Ovary (tissue), 9 donors: ENCODE results near the gene MRPS5. TPM values are rescaled to one million over a fixed set of nuclear protein-coding genes. Genes with fewer than 3 reads are reported as not detected.

ENCODE experiments used
- DNase-seq, 5 donors: peaks; one replicate each; pipeline ENCODE4 v3.0.0-alpha.2; 2019 to 2020
- H3K27ac ChIP-seq, 2 donors: fragments of 200-600 bp; one replicate each; pipeline versions ENCODE4 v1.5.1 to v1.8.0; 2019 to 2022
- H3K27me3 ChIP-seq: fragments of 200-600 bp; one replicate; pipeline ENCODE4 v1.8.0; 2022
- H3K36me3 ChIP-seq: fragments of 200-600 bp; sonication (generic); one replicate; pipeline ENCODE4 v1.5.1; 2019
- H3K4me1 ChIP-seq: one replicate; pipeline ENCODE4 v1.8.1; 2013; ENCODE audit warnings: mild to moderate bottlenecking, moderate library complexity; ENCODE audit not compliant: insufficient read depth
- H3K4me3 ChIP-seq: fragments of 200-600 bp; sonication (generic); one replicate; pipeline ENCODE4 v1.5.1; 2017
- H3K9me3 ChIP-seq, 2 donors: fragments of 200-600 bp in 1 of 2; sonication (generic) in 1 of 2; one replicate each; pipeline versions ENCODE4 v1.5.1 to v1.8.1; 2013 to 2019; ENCODE audit warnings: mild to moderate bottlenecking in 1 of 2, moderate library complexity in 1 of 2
- CTCF ChIP-seq, 3 donors: fragments of 450-650 bp in 2 of 3; fragments of 200-600 bp in 1 of 3; IDR thresholded peaks; one replicate each; pipeline versions ENCODE4 v1.5.1 to v1.8.0; 2016 to 2022; ENCODE audit warnings: antibody characterized with exemption in 3 of 3, mild to moderate bottlenecking in 1 of 3
- EP300 ChIP-seq: sonication (generic); formaldehyde crosslinking; IDR thresholded peaks from one replicate; pipeline ENCODE4 v1.6.1; 2017; ENCODE audit warnings: antibody characterized with exemption
- POLR2A ChIP-seq: fragments of 450-650 bp; IDR thresholded peaks from one replicate; pipeline ENCODE4 v1.6.1; 2017; ENCODE audit warnings: antibody characterized with exemption, mild to moderate bottlenecking, moderate library complexity
- WGBS, 3 donors: extraction: QIAGEN DNeasy Blood & Tissue Kit in 1 of 3; methylation state at CpG; one replicate each; pipeline versions ENCODE4 v1.1.5 to v1.1.7; 2013 to 2017; 5-methylcytosine and 5-hydroxymethylcytosine counted together
- intact Hi-C, 4 donors: fragments of 100-400 bp; cut with DNase I; formaldehyde crosslinking; loops; one replicate each; pipeline versions ENCODE4 v1.11.0 to v1.15.1; 2022 to 2023
- polyA plus RNA-seq, 2 donors: library from polyadenylated mRNA; stranded (reverse); fragments of 200-250 nt in 1 of 2; fragments of 350-450 nt in 1 of 2; fragmentation: Illumina TruSeq in 1 of 2; extraction: RNeasy Lipid Tissue Mini Kit (QIAGEN cat#74804) in 1 of 2; gene quantifications; one replicate each; pipeline ENCODE4 v1.2.3, GENCODE V29; 2013 to 2014
- total RNA-seq, 7 donors: library from RNA; depleted of rRNA in 2 of 7; stranded (reverse); fragments of >200 nt in 2 of 7; fragmentation: NEBNext Ultra II Directional in 3 of 7; extraction: Animal tissue kit (Norgen Biotek cat#: 25700) in 3 of 7; gene quantifications; one replicate each; pipeline versions ENCODE4 v1.1.0 to v1.2.4, GENCODE V29; 2016 to 2023
- donor health status: DM: no; HTN: no; CAD: no; lungs with moderate emphysema.
- donor health status: DM: no; HTN: no; CAD: no.
- donor health status: Bipolar disorder and iron deficiency.
- donor health status: DM: yes; HTN: yes; CAD: no.
- donor health status: DM: no; HTN: no; CAD: no.
- donor health status: DM: yes; HTN: yes; CAD: no.

MRPS5 gene
- total and polyA plus RNA-seq, 9 donors: 32.4 to 62.9 (median 39.7) TPM

GRCh38 chr2:95052307-95052706, 69.3 kb downstream of the MRPS5 start:
- Histone ChIP-seq H3K4me1 (no peaks in the 10 kb centered on the region), H3K27me3 (no peaks in the 10 kb centered on the region), H3K27ac (no peak overlapping the region), H3K36me3 (no peaks in the 10 kb centered on the region), H3K4me3 (no peak overlapping the region), H3K9me3 (no peaks in the 10 kb centered on the region)
- TF ChIP-seq POLR2A (no peak), EP300 (no peak), CTCF (IDR thresholded peaks at IDR 0.05) (no peak)
- intact Hi-C loops: no loop called here
- no peak for DNase-seq
- WGBS, 3 donors: 51 to 60% (median 59%) methylated on average over 6 of the region's 6 CpGs

- Histone ChIP-seq H3K9me3 (no peaks in the 10 kb centered on the region), H3K4me1 (no peaks in the 10 kb centered on the region), H3K4me3 (no peak overlapping the region), H3K27ac (no peak overlapping the region), H3K27me3 (no peaks in the 10 kb centered on the region), H3K36me3 (no peaks in the 10 kb centered on the region)
- no peak for DNase-seq
- TF ChIP-seq EP300 (no peak), POLR2A (no peak), CTCF (IDR thresholded peaks at IDR 0.05) (no peak)
- 84 to 89% (median 86%) methylated on average over 10 of the region's 10 CpGs for WGBS, 3 donors
- intact Hi-C loops: no loop called here
Observed at GRCh38 chr2:95051626-95052025, 70.0 kb downstream of the MRPS5 start.

GRCh38 chr2:95050385-95051300, 71.0 kb downstream of the MRPS5 start:
- no peak overlapping the region for H3K4me3 ChIP-seq
- intact Hi-C loops: no loop called here
- H3K36me3 ChIP-seq: no peaks in the 10 kb centered on the region
- H3K9me3 ChIP-seq: no peaks in the 10 kb centered on the region
- no peak for DNase-seq
- H3K27me3 ChIP-seq: no peaks in the 10 kb centered on the region
- TF ChIP-seq CTCF (IDR thresholded peaks at IDR 0.05) (no peak), EP300 (no peak), POLR2A (no peak)
- WGBS, 3 donors: 45 to 51% (median 47%) methylated on average over 7 of the region's 7 CpGs
- no peak overlapping the region for H3K27ac ChIP-seq
- no peaks in the 10 kb centered on the region for H3K4me1 ChIP-seq

- Histone ChIP-seq H3K36me3 (no peaks in the 10 kb centered on the region), H3K27ac (no peak overlapping the region), H3K27me3 (no peaks in the 10 kb centered on the region), H3K9me3 (no peaks in the 10 kb centered on the region), H3K4me1 (no peaks in the 10 kb centered on the region), H3K4me3 (no peak overlapping the region)
- intact Hi-C loops: no loop called here
- DNase-seq: no peak
- 88 to 90% (median 89%) methylated on average over 6 of the region's 6 CpGs for WGBS, 3 donors
- TF ChIP-seq POLR2A: no peak
- no peak for TF ChIP-seq CTCF (IDR thresholded peaks at IDR 0.05)
- TF ChIP-seq EP300: no peak
Observed at GRCh38 chr2:95049961-95050360, 71.6 kb downstream of the MRPS5 start.
